KMS-11 (cell line): ENCODE data around the gene EVA1C.
"Not testable (repeated sequence)": the region's sequence is repeated elsewhere in the genome, so short reads cannot be mapped to it uniquely, and the experiment has no call there.

Experiments
- H2AFZ ChIP-seq: fragments of 200-600 bp; sonication (generic); 2 replicates; pipeline ENCODE4 v1.6.1; 2016; ENCODE audit warnings: antibody characterized with exemption, mixed run types, low read depth
- H3K27ac ChIP-seq: fragments of 200-600 bp; sonication (generic); 2 replicates; pipeline ENCODE4 v1.6.1; 2016; ENCODE audit warnings: mild to moderate bottlenecking, mixed run types
- H3K27me3 ChIP-seq: fragments of 200-600 bp; sonication (generic); 2 replicates; pipeline ENCODE4 v1.6.1; 2017; ENCODE audit warnings: mild to moderate bottlenecking, low read depth, mixed run types, moderate library complexity; ENCODE audit not compliant: insufficient read depth
- H3K36me3 ChIP-seq: fragments of 200-600 bp; sonication (generic); 2 replicates; pipeline ENCODE4 v1.6.1; 2017; ENCODE audit warnings: mild to moderate bottlenecking, mixed run types; ENCODE audit not compliant: insufficient read depth
- H3K4me1 ChIP-seq: fragments of 200-600 bp; sonication (generic); 2 replicates; pipeline ENCODE4 v1.6.1; 2016; ENCODE audit warnings: mild to moderate bottlenecking, low read depth, mixed run types; ENCODE audit not compliant: poor library complexity, severe bottlenecking
- H3K4me2 ChIP-seq: fragments of 200-600 bp; sonication (generic); 2 replicates; pipeline ENCODE4 v1.7.0; 2016; ENCODE audit warnings: mild to moderate bottlenecking, mixed run types
- H3K4me3 ChIP-seq: fragments of 200-600 bp; sonication (generic); IDR thresholded peaks from 2 replicates; pipeline ENCODE4 v1.6.1; 2017; ENCODE audit warnings: low read depth, low read length, mixed read lengths; ENCODE audit not compliant: insufficient read depth
- H3K79me2 ChIP-seq: fragments of 200-600 bp; sonication (generic); 2 replicates; pipeline ENCODE4 v1.6.1; 2016; ENCODE audit warnings: low read depth, mixed run types; ENCODE audit not compliant: insufficient read depth
- H3K9ac ChIP-seq: fragments of 200-600 bp; sonication (generic); 2 replicates; pipeline ENCODE4 v1.6.1; 2016; ENCODE audit warnings: mild to moderate bottlenecking, mixed run types
- H4K20me1 ChIP-seq: fragments of 200-600 bp; sonication (generic); 2 replicates; pipeline ENCODE4 v1.6.1; 2016; ENCODE audit warnings: mild to moderate bottlenecking, mixed run types; ENCODE audit not compliant: insufficient read depth
- CTCF ChIP-seq: fragments of 200-600 bp; sonication (generic); conservative IDR thresholded peaks from 2 replicates; pipeline ENCODE4 v1.6.1; 2017; ENCODE audit warnings: low read depth, mild to moderate bottlenecking, antibody characterized with exemption, low read length, moderate library complexity, mixed read lengths

Gene EVA1C

GRCh38 chr21:32559006-32559610 lies 146.6 kb downstream of the EVA1C start:
- Histone ChIP-seq H3K9ac (no peak overlapping the region), H3K36me3 (no peaks in the 10 kb centered on the region), H4K20me1 (no peaks in the 10 kb centered on the region), H3K4me1 (no peaks in the 10 kb centered on the region), H3K79me2 (no peaks in the 10 kb centered on the region), H3K27me3 (no peaks in the 10 kb centered on the region), H2AFZ (no peak overlapping the region), H3K27ac (no peak overlapping the region), H3K4me2 (no peak overlapping the region), H3K4me3 (no peak overlapping the region)
- no peak for TF ChIP-seq CTCF

- Histone ChIP-seq H3K4me3 (no peak overlapping the region), H3K27ac (no peak overlapping the region), H4K20me1 (no peaks in the 10 kb centered on the region), H3K4me1 (no peaks in the 10 kb centered on the region), H3K36me3 (no peaks in the 10 kb centered on the region), H2AFZ (no peak overlapping the region), H3K27me3 (no peaks in the 10 kb centered on the region), H3K4me2 (no peak overlapping the region), H3K9ac (no peak overlapping the region), H3K79me2 (no peaks in the 10 kb centered on the region)
- no peak for TF ChIP-seq CTCF
Measured at GRCh38 chr21:32560896-32561295, 148.4 kb downstream of the EVA1C start.

GRCh38 chr21:32561476-32561875 lies 149.0 kb downstream of the EVA1C start:
- H3K4me2 ChIP-seq, H3K27ac ChIP-seq, H3K4me3 ChIP-seq, H3K79me2 ChIP-seq, H2AFZ ChIP-seq, H3K9ac ChIP-seq, H3K36me3 ChIP-seq, H4K20me1 ChIP-seq, H3K27me3 ChIP-seq, H3K4me1 ChIP-seq: not testable (repeated sequence)

- H3K9ac ChIP-seq = no peak overlapping the region
- no peak overlapping the region for H3K27ac ChIP-seq
- H3K4me1 ChIP-seq = no peaks in the 10 kb centered on the region
- TF ChIP-seq CTCF = no peak
- H3K79me2 ChIP-seq = no peaks in the 10 kb centered on the region
- H3K4me3 ChIP-seq = no peak overlapping the region
- no peaks in the 10 kb centered on the region for H4K20me1 ChIP-seq
- H3K36me3 ChIP-seq = no peaks in the 10 kb centered on the region
- no peak overlapping the region for H3K4me2 ChIP-seq
- H2AFZ ChIP-seq = no peak overlapping the region
- no peaks in the 10 kb centered on the region for H3K27me3 ChIP-seq
Measured at GRCh38 chr21:32562426-32562825, 149.9 kb downstream of the EVA1C start.

- no peak for TF ChIP-seq CTCF
- Histone ChIP-seq H3K27me3 (no peaks in the 10 kb centered on the region), H2AFZ (no peak overlapping the region), H3K9ac (no peak overlapping the region), H3K27ac (no peak overlapping the region), H3K79me2 (no peaks in the 10 kb centered on the region), H4K20me1 (no peaks in the 10 kb centered on the region), H3K36me3 (no peaks in the 10 kb centered on the region), H3K4me1 (no peaks in the 10 kb centered on the region), H3K4me2 (no peak overlapping the region), H3K4me3 (no peak overlapping the region)
Measured at GRCh38 chr21:32562915-32563314, 150.4 kb downstream of the EVA1C start.
